Measurements from ENCODE around the gene SDK1.

- TF ChIP-seq CTBP1 (IDR thresholded peaks at IDR 0.05; ENCODE audit: borderline replicate concordance) (no peak), SP1 (IDR thresholded peaks at IDR 0.05) (no peak), BHLHE40 (IDR thresholded peaks at IDR 0.05; ENCODE audit: borderline replicate concordance) (no peak), FOXA1 (IDR thresholded peaks at IDR 0.05) (no peak), LEF1 (IDR thresholded peaks at IDR 0.05; ENCODE audit: borderline replicate concordance) (no peak), HDGF (IDR thresholded peaks at IDR 0.05; ENCODE audit: borderline replicate concordance) (no peak), TARDBP (IDR thresholded peaks at IDR 0.05) (no peak), FOXM1 (IDR thresholded peaks at IDR 0.05; ENCODE audit: borderline replicate concordance) (no peak), ARNT (IDR thresholded peaks at IDR 0.05) (no peak), ELF4 (IDR thresholded peaks at IDR 0.05) (no peak)
Observed at GRCh38 chr7:3332308-3332707, 31.3 kb downstream of the SDK1 start.
